ENCODE data around the gene C4BPA.

Gene C4BPA

GRCh38 chr1:207103892-207104373 lies at the start of gene C4BPA:
TSS of gene C4BPA (plus strand) at chr1:207104233. CDS start at chr1:207113026, 8,793 bp downstream.
- H3K79me2 ChIP-seq (ENCODE audit: low read length), result no peaks in the 10 kb centered on the region
- no peak within 1 kb of the TSS for H3K4me2 ChIP-seq (ENCODE audit: low read length)
- no peak within 1 kb of the TSS for H3K27ac ChIP-seq (ENCODE audit: low read length)
- no peaks in the 10 kb centered on the region for H4K20me1 ChIP-seq (ENCODE audit: insufficient read depth, low read length)
- H3K27me3 ChIP-seq (ENCODE audit: low read depth, low read length), result peaks cover 10% of the 10 kb centered on the region
- no peak within 1 kb of the TSS for H3K9ac ChIP-seq (ENCODE audit: low read length)
- H2AFZ ChIP-seq (ENCODE audit: low read depth, low read length), result no peak within 1 kb of the TSS
- no peak within 1 kb of the TSS for H3K4me3 ChIP-seq (ENCODE audit: low read length)
- H3K4me1 ChIP-seq (ENCODE audit: low read length), result peaks cover 7% of the 10 kb centered on the region
- H3K9me3 ChIP-seq (ENCODE audit: insufficient read depth, low read length), result peaks cover 13% of the 10 kb centered on the region; the same call in 1 of the 2 replicates
- no peak for TF ChIP-seq EZH2phosphoT487 (IDR thresholded peaks at IDR 0.05; ENCODE audit: low read depth)
- no peak for TF ChIP-seq CTCF (IDR thresholded peaks at IDR 0.05; ENCODE audit: low read depth, low read length)
- H3K36me3 ChIP-seq (replicated peaks; ENCODE audit: low read depth, low read length), result peaks cover 11% of the 10 kb centered on the region

- peak overlapping the region; percentile 72 for H3K4me2 ChIP-seq (ENCODE audit: low read length)
- peak overlapping the region; percentile 5; the same call in 1 of the 2 replicates for H2AFZ ChIP-seq (ENCODE audit: low read depth, low read length)
- no peaks in the 10 kb centered on the region for H3K27me3 ChIP-seq (ENCODE audit: low read depth, low read length)
- peaks cover 42% of the 10 kb centered on the region for H3K4me1 ChIP-seq (ENCODE audit: low read length)
- H3K4me3 ChIP-seq (ENCODE audit: low read length), result peak overlapping the region; percentile 41
- no peaks in the 10 kb centered on the region for H3K9me3 ChIP-seq (ENCODE audit: insufficient read depth, low read length)
- TF ChIP-seq CTCF (IDR thresholded peaks at IDR 0.05; ENCODE audit: low read depth, low read length), result no peak
- TF ChIP-seq EZH2phosphoT487 (IDR thresholded peaks at IDR 0.05; ENCODE audit: low read depth), result no peak
- peaks cover 3% of the 10 kb centered on the region for H3K36me3 ChIP-seq (replicated peaks; ENCODE audit: low read depth, low read length)
- H3K9ac ChIP-seq (ENCODE audit: low read length), result peak overlapping the region; percentile 21
- peak overlapping the region; percentile 71 for H3K27ac ChIP-seq (ENCODE audit: low read length)
- 0 out of 2 replicates have a peak, but pooled peaks cover 2% of the 10 kb centered on the region for H4K20me1 ChIP-seq (ENCODE audit: insufficient read depth, low read length)
- peaks cover 13% of the 10 kb centered on the region for H3K79me2 ChIP-seq (ENCODE audit: low read length)
Measured at GRCh38 chr1:207054491-207054890, 49.5 kb upstream of the C4BPA start.

- H2AFZ ChIP-seq (ENCODE audit: low read depth, low read length), result no peak overlapping the region
- H3K27me3 ChIP-seq (ENCODE audit: low read depth, low read length), result no peaks in the 10 kb centered on the region
Measured at GRCh38 chr1:207055386-207056001, 48.5 kb upstream of the C4BPA start.

GRCh38 chr1:207056673-207057072 lies 47.4 kb upstream of the C4BPA start:
- TF ChIP-seq CTCF (IDR thresholded peaks at IDR 0.05; ENCODE audit: low read depth, low read length), result no peak
- TF ChIP-seq EZH2phosphoT487 (IDR thresholded peaks at IDR 0.05; ENCODE audit: low read depth), result no peak
- Histone ChIP-seq H3K27me3 (ENCODE audit: low read depth, low read length) (no peaks in the 10 kb centered on the region), H3K27ac (ENCODE audit: low read length) (no peak overlapping the region), H3K4me2 (ENCODE audit: low read length) (peak overlapping the region; percentile 16; the same call in 1 of the 2 replicates), H3K4me1 (ENCODE audit: low read length) (peaks cover 32% of the 10 kb centered on the region), H2AFZ (ENCODE audit: low read depth, low read length) (no peak overlapping the region), H3K9ac (ENCODE audit: low read length) (no peak overlapping the region), H3K79me2 (ENCODE audit: low read length) (no peaks in the 10 kb centered on the region), H4K20me1 (ENCODE audit: insufficient read depth, low read length) (no peaks in the 10 kb centered on the region), H3K9me3 (ENCODE audit: insufficient read depth, low read length) (no peaks in the 10 kb centered on the region), H3K36me3 (replicated peaks; ENCODE audit: low read depth, low read length) (peaks cover 3% of the 10 kb centered on the region), H3K4me3 (ENCODE audit: low read length) (no peak overlapping the region)

More at GRCh38 chr1:207055386-207056001, 48.5 kb upstream of the C4BPA start:
- no peaks in the 10 kb centered on the region for H4K20me1 ChIP-seq (ENCODE audit: insufficient read depth, low read length)
- H3K36me3 ChIP-seq (replicated peaks; ENCODE audit: low read depth, low read length), result peaks cover 3% of the 10 kb centered on the region
- no peak overlapping the region for H3K4me3 ChIP-seq (ENCODE audit: low read length)
- peaks cover 39% of the 10 kb centered on the region for H3K4me1 ChIP-seq (ENCODE audit: low read length)
- 0 out of 2 replicates have a peak overlapping the region, but pooled peaks have one; percentile 72 for H3K4me2 ChIP-seq (ENCODE audit: low read length)
- no peaks in the 10 kb centered on the region for H3K9me3 ChIP-seq (ENCODE audit: insufficient read depth, low read length)
- no peak for TF ChIP-seq EZH2phosphoT487 (IDR thresholded peaks at IDR 0.05; ENCODE audit: low read depth)
- no peak overlapping the region for H3K9ac ChIP-seq (ENCODE audit: low read length)
- peaks cover 3% of the 10 kb centered on the region for H3K79me2 ChIP-seq (ENCODE audit: low read length)
- H3K27ac ChIP-seq (ENCODE audit: low read length), result no peak overlapping the region; the same call in 1 of the 2 replicates
